Measurements from ENCODE around the gene COG8. TPM values are rescaled to one million over a fixed set of nuclear protein-coding genes. Genes with fewer than 3 reads are reported as not detected.

COG8 gene
- total RNA-seq, 2 donors from 2014 or later = 45.8 to 49.3 TPM

GRCh38 chr16:69378760-69379159 lies 39.4 kb upstream of the COG8 start:
- no peak overlapping the region for H3K27ac ChIP-seq (ENCODE audit: low read depth, low read length)
- no peak overlapping the region for H3K9ac ChIP-seq (ENCODE audit: extremely low read depth, low read length, poor library complexity, severe bottlenecking)
- Mint-ChIP-seq H3K36me3 (ENCODE audit: low read depth) (peaks cover 71% of the 10 kb centered on the region), H3K4me3 (no peak overlapping the region), H3K27ac (no peak overlapping the region), H3K4me1 (no peaks in the 10 kb centered on the region), H3K9me3 (no peaks in the 10 kb centered on the region), H3K27me3 (ENCODE audit: insufficient read depth) (no peaks in the 10 kb centered on the region)
- peaks cover 83% of the 10 kb centered on the region for H3K36me3 ChIP-seq (ENCODE audit: control insufficient read depth, insufficient read depth, low read length)
- WGBS, 2 experiments (ENCODE audit: insufficient coverage in 1 of 2, insufficient read length in 1 of 2) = 100% methylated on average over 1 of the region's 1 CpG; no CpG with 5 or more reads in 1 of the 2 experiments
- no peaks in the 10 kb centered on the region for H3K4me1 ChIP-seq (ENCODE audit: control insufficient read depth, insufficient read depth, low read length)
- H3K4me3 ChIP-seq (ENCODE audit: low read length) = no peak overlapping the region
- no peaks in the 10 kb centered on the region for H3K27me3 ChIP-seq (ENCODE audit: control insufficient read depth, insufficient read depth, low read length, poor library complexity, severe bottlenecking)
- H3K9me3 ChIP-seq (ENCODE audit: control insufficient read depth, low read length) = no peaks in the 10 kb centered on the region
- TF ChIP-seq, protein P1, sequence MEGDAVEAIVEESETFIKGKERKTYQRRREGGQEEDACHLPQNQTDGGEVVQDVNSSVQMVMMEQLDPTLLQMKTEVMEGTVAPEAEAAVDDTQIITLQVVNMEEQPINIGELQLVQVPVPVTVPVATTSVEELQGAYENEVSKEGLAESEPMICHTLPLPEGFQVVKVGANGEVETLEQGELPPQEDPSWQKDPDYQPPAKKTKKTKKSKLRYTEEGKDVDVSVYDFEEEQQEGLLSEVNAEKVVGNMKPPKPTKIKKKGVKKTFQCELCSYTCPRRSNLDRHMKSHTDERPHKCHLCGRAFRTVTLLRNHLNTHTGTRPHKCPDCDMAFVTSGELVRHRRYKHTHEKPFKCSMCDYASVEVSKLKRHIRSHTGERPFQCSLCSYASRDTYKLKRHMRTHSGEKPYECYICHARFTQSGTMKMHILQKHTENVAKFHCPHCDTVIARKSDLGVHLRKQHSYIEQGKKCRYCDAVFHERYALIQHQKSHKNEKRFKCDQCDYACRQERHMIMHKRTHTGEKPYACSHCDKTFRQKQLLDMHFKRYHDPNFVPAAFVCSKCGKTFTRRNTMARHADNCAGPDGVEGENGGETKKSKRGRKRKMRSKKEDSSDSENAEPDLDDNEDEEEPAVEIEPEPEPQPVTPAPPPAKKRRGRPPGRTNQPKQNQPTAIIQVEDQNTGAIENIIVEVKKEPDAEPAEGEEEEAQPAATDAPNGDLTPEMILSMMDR (conservative IDR thresholded peaks at IDR 0.05) = no peak
- no peak for DNase-seq

DNA sequence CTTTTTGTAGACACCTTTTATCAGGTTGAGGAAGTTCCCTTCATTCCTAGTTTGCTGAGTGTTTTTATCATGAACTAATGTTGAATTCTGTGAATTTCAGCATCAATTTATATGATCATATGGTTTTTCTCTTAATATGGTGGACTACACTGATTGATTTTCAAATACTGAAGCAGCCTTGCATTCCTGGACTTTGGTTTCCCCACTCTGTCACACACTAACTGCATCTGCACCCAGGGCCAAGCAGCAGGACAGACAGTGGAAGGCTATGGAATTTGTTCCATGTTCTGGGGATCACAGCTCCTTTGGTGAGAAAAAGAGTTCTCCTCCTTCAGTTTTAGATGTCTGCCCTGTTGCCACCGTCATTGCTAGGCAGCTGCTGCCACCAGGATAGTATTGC lies 38.7 kb upstream of the COG8 start:
- H3K27me3 ChIP-seq (ENCODE audit: control insufficient read depth, insufficient read depth, low read length, poor library complexity, severe bottlenecking) = no peaks in the 10 kb centered on the region
- H3K9me3 Mint-ChIP-seq = no peaks in the 10 kb centered on the region
- no peaks in the 10 kb centered on the region for H3K27me3 Mint-ChIP-seq (ENCODE audit: insufficient read depth)
- TF ChIP-seq, protein P1 (conservative IDR thresholded peaks at IDR 0.05) = no peak
- no peak overlapping the region for H3K4me3 ChIP-seq (ENCODE audit: low read length)
- peaks cover under 1% of the 10 kb centered on the region for H3K4me1 Mint-ChIP-seq
- H3K9me3 ChIP-seq (ENCODE audit: control insufficient read depth, low read length) = no peaks in the 10 kb centered on the region
- 92% methylated on average over 1 of the region's 1 CpG; no CpG with 5 or more reads in 1 of the 2 experiments for WGBS, 2 experiments (ENCODE audit: insufficient coverage in 1 of 2, insufficient read length in 1 of 2)
- no peak for DNase-seq
- H3K36me3 Mint-ChIP-seq (ENCODE audit: low read depth) = peaks cover 71% of the 10 kb centered on the region
- H3K4me1 ChIP-seq (ENCODE audit: control insufficient read depth, insufficient read depth, low read length) = no peaks in the 10 kb centered on the region
- no peak overlapping the region for H3K9ac ChIP-seq (ENCODE audit: extremely low read depth, low read length, poor library complexity, severe bottlenecking)
- H3K27ac ChIP-seq (ENCODE audit: low read depth, low read length) = no peak overlapping the region
- no peak overlapping the region for H3K27ac Mint-ChIP-seq
- peaks cover 76% of the 10 kb centered on the region for H3K36me3 ChIP-seq (ENCODE audit: control insufficient read depth, insufficient read depth, low read length)
- no peak overlapping the region for H3K4me3 Mint-ChIP-seq

DNA sequence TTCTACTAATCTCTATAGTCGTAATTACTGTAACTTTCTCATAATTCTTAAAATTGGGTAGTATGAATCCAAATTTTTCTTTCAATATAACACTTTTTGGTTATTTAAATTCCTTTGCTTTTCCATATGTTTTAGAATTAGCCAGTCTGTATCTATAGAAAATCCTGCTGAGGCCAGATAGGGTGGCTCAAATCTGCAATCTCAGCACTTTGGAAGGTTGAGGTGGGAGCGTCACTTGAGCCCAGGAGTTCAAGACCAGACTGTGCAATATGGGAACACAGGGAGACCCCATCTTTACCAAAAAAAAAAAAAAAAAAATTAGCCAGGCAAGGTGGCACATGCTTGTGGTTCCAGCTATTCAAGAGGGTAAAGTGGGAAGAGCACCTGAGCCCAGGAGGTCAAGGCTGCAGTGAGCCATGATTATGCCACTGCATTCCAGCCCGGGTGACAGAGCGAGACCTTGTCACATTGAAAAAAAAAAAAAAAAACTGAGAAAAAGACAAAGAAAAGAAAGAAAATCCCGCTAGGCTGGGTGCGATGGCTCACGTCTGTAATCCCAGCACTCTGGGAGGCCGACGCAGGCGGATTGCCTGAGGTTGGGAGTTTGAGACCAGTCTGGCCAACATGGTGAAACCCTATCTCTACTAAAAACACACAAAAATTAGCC lies 37.2 kb upstream of the COG8 start:
- Mint-ChIP-seq H3K27ac (no peak overlapping the region), H3K36me3 (ENCODE audit: low read depth) (peaks cover 69% of the 10 kb centered on the region), H3K27me3 (ENCODE audit: insufficient read depth) (no peaks in the 10 kb centered on the region), H3K4me1 (peaks cover 3% of the 10 kb centered on the region), H3K4me3 (no peak overlapping the region), H3K9me3 (no peaks in the 10 kb centered on the region)
- Histone ChIP-seq H3K9ac (ENCODE audit: extremely low read depth, low read length, poor library complexity, severe bottlenecking) (no peak overlapping the region), H3K9me3 (ENCODE audit: control insufficient read depth, low read length) (no peaks in the 10 kb centered on the region), H3K27ac (ENCODE audit: low read depth, low read length) (no peak overlapping the region), H3K4me1 (ENCODE audit: control insufficient read depth, insufficient read depth, low read length) (no peaks in the 10 kb centered on the region), H3K4me3 (ENCODE audit: low read length) (no peak overlapping the region), H3K27me3 (ENCODE audit: control insufficient read depth, insufficient read depth, low read length, poor library complexity, severe bottlenecking) (no peaks in the 10 kb centered on the region), H3K36me3 (ENCODE audit: control insufficient read depth, insufficient read depth, low read length) (peaks cover 73% of the 10 kb centered on the region)
- no peak for DNase-seq
- 93 to 97% methylated on average over 3 to 9 of the region's 10 CpGs for WGBS, 2 experiments (ENCODE audit: insufficient coverage in 1 of 2, insufficient read length in 1 of 2)
- TF ChIP-seq, protein P1 (conservative IDR thresholded peaks at IDR 0.05) = no peak
